ENCODE data around the gene PCDHGA7.

DNA sequence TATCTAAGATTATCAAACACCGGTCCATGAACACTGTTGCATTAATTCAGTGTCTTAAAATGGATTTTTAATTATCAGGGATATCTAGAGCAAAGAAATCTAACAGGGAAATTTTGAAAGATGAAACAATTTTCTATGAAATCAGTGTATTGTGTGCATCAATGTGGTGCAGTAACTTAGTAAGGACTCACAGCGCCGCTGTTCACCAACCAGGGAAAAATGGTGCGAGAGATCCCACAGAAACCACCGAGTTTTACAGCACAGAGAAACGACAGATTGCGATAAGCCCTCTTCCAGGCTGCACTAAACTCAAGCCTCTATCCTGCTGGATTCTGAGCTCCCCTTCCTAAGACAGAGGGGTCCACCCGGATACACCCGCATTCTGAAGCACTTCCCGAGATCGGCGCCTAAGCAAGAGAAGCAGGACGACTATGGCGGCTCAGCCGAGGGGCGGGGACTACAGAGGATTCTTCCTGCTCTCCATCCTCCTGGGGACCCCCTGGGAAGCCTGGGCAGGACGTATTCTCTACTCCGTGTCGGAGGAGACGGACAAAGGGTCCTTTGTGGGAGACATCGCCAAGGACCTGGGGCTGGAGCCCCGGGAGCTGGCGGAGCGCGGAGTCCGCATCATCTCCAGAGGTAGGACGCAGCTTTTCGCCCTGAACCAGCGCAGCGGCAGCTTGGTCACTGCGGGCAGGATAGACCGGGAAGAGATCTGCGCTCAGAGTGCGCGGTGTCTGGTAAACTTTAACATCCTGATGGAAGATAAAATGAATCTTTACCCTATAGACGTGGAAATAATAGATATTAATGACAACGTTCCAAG, at the start of gene PCDHGA7:
- TF ChIP-seq POLR2A (IDR thresholded peaks at IDR 0.05) = no peak
- TF ChIP-seq, protein P1, sequence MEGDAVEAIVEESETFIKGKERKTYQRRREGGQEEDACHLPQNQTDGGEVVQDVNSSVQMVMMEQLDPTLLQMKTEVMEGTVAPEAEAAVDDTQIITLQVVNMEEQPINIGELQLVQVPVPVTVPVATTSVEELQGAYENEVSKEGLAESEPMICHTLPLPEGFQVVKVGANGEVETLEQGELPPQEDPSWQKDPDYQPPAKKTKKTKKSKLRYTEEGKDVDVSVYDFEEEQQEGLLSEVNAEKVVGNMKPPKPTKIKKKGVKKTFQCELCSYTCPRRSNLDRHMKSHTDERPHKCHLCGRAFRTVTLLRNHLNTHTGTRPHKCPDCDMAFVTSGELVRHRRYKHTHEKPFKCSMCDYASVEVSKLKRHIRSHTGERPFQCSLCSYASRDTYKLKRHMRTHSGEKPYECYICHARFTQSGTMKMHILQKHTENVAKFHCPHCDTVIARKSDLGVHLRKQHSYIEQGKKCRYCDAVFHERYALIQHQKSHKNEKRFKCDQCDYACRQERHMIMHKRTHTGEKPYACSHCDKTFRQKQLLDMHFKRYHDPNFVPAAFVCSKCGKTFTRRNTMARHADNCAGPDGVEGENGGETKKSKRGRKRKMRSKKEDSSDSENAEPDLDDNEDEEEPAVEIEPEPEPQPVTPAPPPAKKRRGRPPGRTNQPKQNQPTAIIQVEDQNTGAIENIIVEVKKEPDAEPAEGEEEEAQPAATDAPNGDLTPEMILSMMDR (IDR thresholded peaks at IDR 0.05) = no peak
- TF ChIP-seq EP300 (IDR thresholded peaks at IDR 0.05) = no peak
- no peak for TF ChIP-seq POLR2AphosphoS5 (IDR thresholded peaks at IDR 0.05)
